IMR-90 (cell line): Measurements from ENCODE around the gene NAA38. TPM values are rescaled to one million over a fixed set of nuclear protein-coding genes. Genes with fewer than 3 reads are reported as not detected.

Source experiments
- ATAC-seq: fragments of 200-7000 bp; cut with Tn5 transposase; 2 replicates; pipeline ENCODE4 v1.9.1; 2020; ENCODE audit warnings: low read depth, mild to moderate bottlenecking, moderate library complexity
- BruUV-seq: library from RNA; stranded (reverse); fragments of 400-500 nt; replicated peaks from 2 replicates; lab custom pipeline; 2021; lab: Mats Ljungman, UMichigan
- CTCF ChIA-PET: fragments of 300-600 bp; formaldehyde crosslinking; extraction: SDS; loops from one replicate; lab custom pipeline; 2021; ENCODE audit warnings: antibody characterized with exemption; lab: Yijun Ruan, JAX
- POLR2A ChIA-PET: fragments of 300-600 bp; sonication (Branson Sonifier 250); formaldehyde crosslinking; loops from one replicate; lab custom pipeline; 2022; ENCODE audit warnings: antibody characterized with exemption; ENCODE audit not compliant: unreplicated experiment; lab: Charles Lee
- DNase-seq: peaks from one replicate; pipeline ENCODE4 v3.0.0; 2013
- H2AFZ ChIP-seq: replicated peaks from 2 replicates; pipeline ENCODE3; 2013; ENCODE audit warnings: low read length, mild to moderate bottlenecking; ENCODE audit not compliant: poor library complexity
- H2AK5ac ChIP-seq: 2 replicates; pipeline ENCODE4 v1.6.1; 2013; ENCODE audit warnings: low read depth, low read length, inconsistent platforms
- H2AK9ac ChIP-seq: replicated peaks from 2 replicates; pipeline ENCODE3; 2013; ENCODE audit warnings: mild to moderate bottlenecking, low read depth, low read length, moderate library complexity; ENCODE audit not compliant: poor library complexity
- H2BK120ac ChIP-seq: 2 replicates; pipeline ENCODE4 v1.6.1; 2013; ENCODE audit warnings: low read depth, low read length, inconsistent platforms
- H2BK15ac ChIP-seq: 3 replicates; pipeline ENCODE4 v1.6.1; 2013; ENCODE audit warnings: low read depth, low read length, inconsistent platforms
- H2BK20ac ChIP-seq: 2 replicates; pipeline ENCODE4 v1.6.1; 2013; ENCODE audit warnings: low read depth, mild to moderate bottlenecking, inconsistent platforms, low read length, moderate library complexity
- H2BK5ac ChIP-seq: 2 replicates; pipeline ENCODE4 v1.6.1; 2013; ENCODE audit warnings: mild to moderate bottlenecking, low read depth, low read length, inconsistent platforms; ENCODE audit not compliant: poor library complexity, severe bottlenecking
- H3K14ac ChIP-seq: replicated peaks from 2 replicates; pipeline ENCODE4 v1.6.1; 2013; ENCODE audit warnings: low read depth, low read length, inconsistent platforms
- H3K18ac ChIP-seq: 2 replicates; pipeline ENCODE4 v1.6.1; 2013; ENCODE audit warnings: low read depth, low read length, control low read depth
- H3K23ac ChIP-seq: 2 replicates; pipeline ENCODE4 v1.6.1; 2013; ENCODE audit warnings: low read depth, low read length, inconsistent platforms
- H3K27ac ChIP-seq: 2 replicates; pipeline ENCODE4 v1.5.1; 2013; ENCODE audit warnings: mild to moderate bottlenecking, control low read depth, low read length; ENCODE audit not compliant: insufficient read depth
- H3K27me3 ChIP-seq: 2 replicates; pipeline ENCODE4 v1.6.1; 2013; ENCODE audit warnings: low read length; ENCODE audit not compliant: control insufficient read depth, insufficient read depth
- H3K36me3 ChIP-seq: 2 replicates; pipeline ENCODE4 v1.6.1; 2013; ENCODE audit warnings: low read length, mixed read lengths; ENCODE audit not compliant: control insufficient read depth, insufficient read depth
- H3K4ac ChIP-seq: 2 replicates; pipeline ENCODE4 v1.6.1; 2013; ENCODE audit warnings: low read depth, low read length, inconsistent platforms
- H3K4me1 ChIP-seq: 2 replicates; pipeline ENCODE4 v1.6.1; 2013; ENCODE audit warnings: low read length, mixed read lengths; ENCODE audit not compliant: control insufficient read depth, insufficient read depth
- H3K4me2 ChIP-seq: 2 replicates; pipeline ENCODE4 v1.6.1; 2013; ENCODE audit warnings: low read depth, mild to moderate bottlenecking, control low read depth, low read length, moderate library complexity
- H3K4me3 ChIP-seq: 2 replicates; pipeline ENCODE4 v1.5.1; 2013; ENCODE audit warnings: low read depth, mild to moderate bottlenecking, control low read depth, low read length, moderate library complexity; ENCODE audit not compliant: insufficient read depth
- H3K56ac ChIP-seq: 2 replicates; pipeline ENCODE4 v1.6.1; 2013; ENCODE audit warnings: low read length, inconsistent platforms; ENCODE audit not compliant: insufficient read depth; ENCODE audit errors: extremely low read depth
- H3K79me1 ChIP-seq, 2 experiments: 2 replicates each; pipeline ENCODE4 v1.6.1; 2013; ENCODE audit warnings: low read length in 2 of 2, inconsistent platforms in 1 of 2, low read depth in 1 of 2
- H3K9ac ChIP-seq: 2 replicates; pipeline ENCODE4 v1.6.1; 2013; ENCODE audit warnings: low read depth, low read length, control low read depth
- H3K9me1 ChIP-seq: 2 replicates; pipeline ENCODE4 v1.6.1; 2013; ENCODE audit warnings: low read length, inconsistent platforms; ENCODE audit not compliant: insufficient read depth
- H3K9me3 ChIP-seq: 2 replicates; pipeline ENCODE4 v1.6.1; 2013; ENCODE audit warnings: low read length; ENCODE audit not compliant: control insufficient read depth, insufficient read depth
- H4K20me1 ChIP-seq: 2 replicates; pipeline ENCODE4 v1.6.1; 2013; ENCODE audit warnings: low read length, inconsistent platforms; ENCODE audit not compliant: insufficient read depth
- H4K5ac ChIP-seq: 2 replicates; pipeline ENCODE4 v1.6.1; 2013; ENCODE audit warnings: mild to moderate bottlenecking, low read depth, low read length, control low read depth
- H4K8ac ChIP-seq, 2 experiments: 2 replicates each; pipeline ENCODE4 v1.6.1; 2013; ENCODE audit warnings: low read depth in 2 of 2, low read length in 2 of 2, control low read depth in 1 of 2, inconsistent platforms in 1 of 2
- H4K91ac ChIP-seq: 2 replicates; pipeline ENCODE4 v1.6.1; 2013; ENCODE audit warnings: low read depth, low read length, inconsistent platforms; ENCODE audit not compliant: insufficient read depth
- BHLHE40 ChIP-seq: fragments of 150-350 bp; IDR thresholded peaks from 2 replicates; pipeline ENCODE4 v1.6.1; 2016; ENCODE audit warnings: mild to moderate bottlenecking, low read depth, low read length
- CEBPB ChIP-seq: IDR thresholded peaks from 2 replicates; pipeline ENCODE4 v1.6.1; 2012; ENCODE audit warnings: low read depth, low read length, improper control_type of control experiment
- CHD1 ChIP-seq: IDR thresholded peaks from 2 replicates; pipeline ENCODE4 v1.6.1; 2012; ENCODE audit warnings: low read depth, low read length, improper control_type of control experiment
- FOS ChIP-seq: fragments of 150-350 bp; IDR thresholded peaks from 2 replicates; pipeline ENCODE4 v1.6.1; 2016; ENCODE audit warnings: low read depth, low read length
- MAFK ChIP-seq: IDR thresholded peaks from 2 replicates; pipeline ENCODE4 v1.6.1; 2012; ENCODE audit warnings: low read depth, low read length, improper control_type of control experiment
- MXI1 ChIP-seq: IDR thresholded peaks from 2 replicates; pipeline ENCODE4 v1.6.1; 2012; ENCODE audit warnings: low read depth, mild to moderate bottlenecking, low read length, moderate library complexity, borderline replicate concordance
- NFE2L2 ChIP-seq: fragments of 150-350 bp; IDR thresholded peaks from 2 replicates; pipeline ENCODE4 v1.6.1; 2016; ENCODE audit warnings: low read depth, mild to moderate bottlenecking, low read length
- POLR2A ChIP-seq: IDR thresholded peaks from 2 replicates; pipeline ENCODE4 v1.6.1; 2012; ENCODE audit warnings: mild to moderate bottlenecking, low read depth, low read length
- RAD21 ChIP-seq: IDR thresholded peaks from 2 replicates; pipeline ENCODE4 v1.6.1; 2012; ENCODE audit warnings: low read length, improper control_type of control experiment
- RCOR1 ChIP-seq: IDR thresholded peaks from 2 replicates; pipeline ENCODE4 v1.6.1; 2012; ENCODE audit warnings: mild to moderate bottlenecking, low read length, improper control_type of control experiment; ENCODE audit not compliant: insufficient replicate concordance
- RFX5 ChIP-seq: IDR thresholded peaks from 2 replicates; pipeline ENCODE4 v1.8.0; 2012; ENCODE audit warnings: low read depth, mild to moderate bottlenecking, low read length, moderate library complexity
- SMC3 ChIP-seq: fragments of 150-350 bp; IDR thresholded peaks from 2 replicates; pipeline ENCODE4 v1.6.1; 2016; ENCODE audit warnings: low read depth, mild to moderate bottlenecking, antibody characterized with exemption, low read length, moderate library complexity
- WGBS, 2 experiments: methylation state at CpG; one replicate each; pipeline versions ENCODE4 v1.1.5 to v1.1.7; 2013; ENCODE audit warnings: missing lambda C conversion rate in 2 of 2; ENCODE audit not compliant: insufficient read length in 1 of 2; ENCODE audit errors: extremely low coverage in 2 of 2; 5-methylcytosine and 5-hydroxymethylcytosine counted together
- dilution Hi-C: fragments of 300-500 bp; cut with HindIII; formaldehyde crosslinking; loops from one replicate; pipeline ENCODE4 v1.14.3; 2018; ENCODE audit warnings: low sequenced_read_pairs; ENCODE audit not compliant: unreplicated experiment
- in situ Hi-C: fragments of 300-500 bp; cut with MboI; formaldehyde crosslinking; loops from 3 replicates; pipeline ENCODE4 v1.14.3; 2019; ENCODE audit warnings: low sequenced_read_pairs, inconsistent platforms, mixed read lengths
- intact Hi-C: fragments of 100-400 bp; cut with micrococcal nuclease; formaldehyde crosslinking; loops from 2 replicates; pipeline ENCODE4 v1.10.0; 2022
- polyA plus RNA-seq, 3 experiments: library from polyadenylated mRNA; depleted of rRNA; stranded (reverse); fragments of >200 nt; gene quantifications; 2 replicates each; pipeline ENCODE4 v1.2.3, GENCODE V29; 2012; ENCODE audit warnings: low replicate concordance in 1 of 3
- total RNA-seq: library from RNA; depleted of rRNA; stranded (reverse); fragments of >200 nt; gene quantifications from 2 replicates; pipeline ENCODE4 v1.2.3, GENCODE V29; 2012
- TF ChIP-seq, protein P1 (sequence below): conservative IDR thresholded peaks from 2 replicates; pipeline ENCODE4 v1.5.1; 2012; ENCODE audit warnings: mild to moderate bottlenecking, low read depth, low read length, improper control_type of control experiment
- TF ChIP-seq, protein P2 (sequence below): fragments of 150-350 bp; IDR thresholded peaks from 2 replicates; pipeline ENCODE4 v1.6.1; 2016; ENCODE audit warnings: low read depth, mild to moderate bottlenecking, low read length, moderate library complexity, borderline replicate concordance
- TF ChIP-seq, protein P3 (sequence below): fragments of 150-350 bp; IDR thresholded peaks from 2 replicates; pipeline ENCODE4 v1.6.1; 2017; ENCODE audit warnings: mild to moderate bottlenecking, antibody characterized with exemption, low read length, low read depth

Gene NAA38
- total and polyA plus RNA-seq, 2 of the 4 experiments (the other 2 are of a cell fraction), result 40.7 to 76.8 TPM

DNA sequence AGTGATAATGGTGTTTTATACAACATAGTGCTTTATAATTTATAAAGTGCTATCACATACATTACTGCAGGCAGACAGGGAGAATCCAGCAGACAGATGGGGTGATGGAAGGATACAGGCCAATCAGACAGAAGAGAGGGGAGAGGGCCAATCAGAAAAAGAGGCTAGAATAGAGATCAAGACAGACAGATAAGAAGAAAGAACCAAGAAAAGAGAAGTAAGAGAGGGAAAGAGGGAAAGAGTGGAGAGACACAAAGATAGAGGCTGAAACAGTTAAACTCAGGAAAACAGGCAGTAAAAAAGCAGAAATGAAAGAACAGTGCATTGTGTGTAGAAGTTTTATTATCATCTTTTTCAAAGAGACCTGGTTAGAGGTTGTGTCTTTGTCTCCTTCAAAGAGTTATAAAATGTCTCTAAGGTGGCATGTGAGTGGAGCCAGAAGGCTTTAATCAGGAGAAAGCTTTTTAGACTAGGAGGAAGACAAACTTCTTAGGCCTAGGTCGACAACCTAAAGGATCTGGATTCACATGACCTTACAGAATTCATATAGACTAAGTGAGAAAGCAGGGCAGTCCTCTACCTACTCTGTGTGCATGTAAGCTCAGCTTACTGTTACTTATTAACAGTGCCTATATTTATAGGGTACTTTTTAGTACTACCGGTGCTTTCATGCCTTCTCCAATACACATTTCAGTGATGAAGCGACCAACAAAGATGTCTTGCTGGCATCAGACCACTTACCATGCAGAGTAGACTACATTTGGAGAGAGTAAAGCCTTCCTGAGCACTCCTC is 22.9 kb upstream of the NAA38 start:
- no peak for DNase-seq
- Histone ChIP-seq H3K4me1 (peaks cover 8% of the 10 kb centered on the region), H2BK120ac (no peak overlapping the region), H3K18ac (no peak overlapping the region), H3K4me3 (no peak overlapping the region), H4K5ac (no peak overlapping the region), H2AK9ac (no peak overlapping the region), H4K8ac (no peak overlapping the region), H3K4ac (no peak overlapping the region), H3K56ac (no peak overlapping the region), H2BK20ac (no peak overlapping the region), H3K79me1 (peaks cover 4 to 25% of the 10 kb centered on the region in 2 experiments; a peak in 3 of 4 replicates), H2AK5ac (no peak overlapping the region), H2BK5ac (no peak overlapping the region), H3K14ac (no peak overlapping the region), H3K27me3 (no peaks in the 10 kb centered on the region), H3K27ac (no peak overlapping the region), H4K91ac (no peak overlapping the region), H3K9ac (no peak overlapping the region), H3K36me3 (peaks cover 18% of the 10 kb centered on the region), H3K9me3 (no peaks in the 10 kb centered on the region), H3K4me2 (no peak overlapping the region), H2BK15ac (no peak overlapping the region), H2AFZ (no peak overlapping the region), H3K23ac (no peak overlapping the region), H4K20me1 (no peaks in the 10 kb centered on the region), H3K9me1 (peaks cover 5% of the 10 kb centered on the region; the same call in 1 of the 2 replicates)
- in situ Hi-C loops (no loop called here), intact Hi-C loops (no loop called here), dilution Hi-C loops (no loop called here)
- CTCF ChIA-PET, result no interaction called here
- no CpG with 5 or more reads among the region's 3 CpGs for WGBS, 2 experiments
- BruUV-seq, result no TSS peak
- POLR2A ChIA-PET, result no interaction called here
- no peak for ATAC-seq
- TF ChIP-seq, protein P1, sequence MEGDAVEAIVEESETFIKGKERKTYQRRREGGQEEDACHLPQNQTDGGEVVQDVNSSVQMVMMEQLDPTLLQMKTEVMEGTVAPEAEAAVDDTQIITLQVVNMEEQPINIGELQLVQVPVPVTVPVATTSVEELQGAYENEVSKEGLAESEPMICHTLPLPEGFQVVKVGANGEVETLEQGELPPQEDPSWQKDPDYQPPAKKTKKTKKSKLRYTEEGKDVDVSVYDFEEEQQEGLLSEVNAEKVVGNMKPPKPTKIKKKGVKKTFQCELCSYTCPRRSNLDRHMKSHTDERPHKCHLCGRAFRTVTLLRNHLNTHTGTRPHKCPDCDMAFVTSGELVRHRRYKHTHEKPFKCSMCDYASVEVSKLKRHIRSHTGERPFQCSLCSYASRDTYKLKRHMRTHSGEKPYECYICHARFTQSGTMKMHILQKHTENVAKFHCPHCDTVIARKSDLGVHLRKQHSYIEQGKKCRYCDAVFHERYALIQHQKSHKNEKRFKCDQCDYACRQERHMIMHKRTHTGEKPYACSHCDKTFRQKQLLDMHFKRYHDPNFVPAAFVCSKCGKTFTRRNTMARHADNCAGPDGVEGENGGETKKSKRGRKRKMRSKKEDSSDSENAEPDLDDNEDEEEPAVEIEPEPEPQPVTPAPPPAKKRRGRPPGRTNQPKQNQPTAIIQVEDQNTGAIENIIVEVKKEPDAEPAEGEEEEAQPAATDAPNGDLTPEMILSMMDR, result no peak
- no peak for TF ChIP-seq CHD1
- TF ChIP-seq RAD21, result no peak
- TF ChIP-seq, protein P2, sequence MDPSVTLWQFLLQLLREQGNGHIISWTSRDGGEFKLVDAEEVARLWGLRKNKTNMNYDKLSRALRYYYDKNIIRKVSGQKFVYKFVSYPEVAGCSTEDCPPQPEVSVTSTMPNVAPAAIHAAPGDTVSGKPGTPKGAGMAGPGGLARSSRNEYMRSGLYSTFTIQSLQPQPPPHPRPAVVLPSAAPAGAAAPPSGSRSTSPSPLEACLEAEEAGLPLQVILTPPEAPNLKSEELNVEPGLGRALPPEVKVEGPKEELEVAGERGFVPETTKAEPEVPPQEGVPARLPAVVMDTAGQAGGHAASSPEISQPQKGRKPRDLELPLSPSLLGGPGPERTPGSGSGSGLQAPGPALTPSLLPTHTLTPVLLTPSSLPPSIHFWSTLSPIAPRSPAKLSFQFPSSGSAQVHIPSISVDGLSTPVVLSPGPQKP, result no peak
- no peak for TF ChIP-seq RCOR1
- no peak for TF ChIP-seq MAFK
- TF ChIP-seq, protein P3, sequence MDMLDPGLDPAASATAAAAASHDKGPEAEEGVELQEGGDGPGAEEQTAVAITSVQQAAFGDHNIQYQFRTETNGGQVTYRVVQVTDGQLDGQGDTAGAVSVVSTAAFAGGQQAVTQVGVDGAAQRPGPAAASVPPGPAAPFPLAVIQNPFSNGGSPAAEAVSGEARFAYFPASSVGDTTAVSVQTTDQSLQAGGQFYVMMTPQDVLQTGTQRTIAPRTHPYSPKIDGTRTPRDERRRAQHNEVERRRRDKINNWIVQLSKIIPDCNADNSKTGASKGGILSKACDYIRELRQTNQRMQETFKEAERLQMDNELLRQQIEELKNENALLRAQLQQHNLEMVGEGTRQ, result no peak
- TF ChIP-seq CEBPB, result no peak
- no peak for TF ChIP-seq POLR2A
- TF ChIP-seq RFX5, result no peak
- TF ChIP-seq NFE2L2, result no peak
- TF ChIP-seq MXI1, result no peak
- TF ChIP-seq FOS, result no peak
- no peak for TF ChIP-seq SMC3
- no peak for TF ChIP-seq BHLHE40
